A673 (cell line): Measurements from ENCODE around the gene MIEF1. TPM values are rescaled to one million over a fixed set of nuclear protein-coding genes. Genes with fewer than 3 reads are reported as not detected.

Source experiments
- BruUV-seq: library from RNA; stranded (reverse); fragments of 400-500 nt; replicated peaks from 2 replicates; lab custom pipeline; 2021; lab: Mats Ljungman, UMichigan
- CTCF ChIA-PET: fragments of 300-600 bp; sonication (Branson Sonifier 250); formaldehyde crosslinking; loops from one replicate; lab custom pipeline; 2022; ENCODE audit warnings: antibody characterized with exemption; lab: Charles Lee
- POLR2A ChIA-PET: fragments of 300-600 bp; sonication (Branson Sonifier 250); formaldehyde crosslinking; loops from one replicate; lab custom pipeline; 2022; ENCODE audit warnings: antibody characterized with exemption; ENCODE audit not compliant: low non-redundant PET; lab: Charles Lee
- DNase-seq: peaks from one replicate; pipeline ENCODE4 v3.0.0-alpha.2; 2015; ENCODE audit warnings: low spot score
- H3K27ac ChIP-seq: fragments of 200-600 bp; sonication (generic); 2 replicates; pipeline ENCODE4 v1.5.1; 2016; ENCODE audit warnings: mixed run types, low read depth, mild to moderate bottlenecking, mixed read lengths, antibody characterized with exemption, low read length; ENCODE audit not compliant: poor library complexity, severe bottlenecking
- H3K27me3 ChIP-seq: fragments of 200-600 bp; sonication (generic); replicated peaks from 2 replicates; pipeline ENCODE4 v1.6.1; 2017; ENCODE audit warnings: mixed run types, low read depth, mild to moderate bottlenecking, mixed read lengths, antibody characterized with exemption, low read length; ENCODE audit not compliant: insufficient read depth, poor library complexity
- H3K36me3 ChIP-seq: fragments of 200-600 bp; sonication (generic); 2 replicates; pipeline ENCODE4 v1.6.1; 2016; ENCODE audit warnings: mixed run types, mild to moderate bottlenecking, mixed read lengths, antibody characterized with exemption, low read length; ENCODE audit not compliant: insufficient read depth, poor library complexity, severe bottlenecking
- H3K4me1 ChIP-seq: fragments of 200-600 bp; sonication (generic); 2 replicates; pipeline ENCODE4 v1.6.1; 2017; ENCODE audit warnings: mixed run types, mild to moderate bottlenecking, mixed read lengths, antibody characterized with exemption, low read length; ENCODE audit not compliant: insufficient read depth, poor library complexity, severe bottlenecking
- H3K4me3 ChIP-seq: fragments of 200-600 bp; sonication (generic); 2 replicates; pipeline ENCODE4 v1.5.1; 2016; ENCODE audit warnings: low read depth, mixed run types, mild to moderate bottlenecking, mixed read lengths, low read length; ENCODE audit not compliant: poor library complexity, severe bottlenecking
- H3K9me3 ChIP-seq: fragments of 200-600 bp; sonication (generic); 2 replicates; pipeline ENCODE4 v1.6.1; 2016; ENCODE audit warnings: mixed run types, low read depth, mild to moderate bottlenecking, mixed read lengths, antibody characterized with exemption, low read length; ENCODE audit not compliant: poor library complexity, severe bottlenecking
- CTCF ChIP-seq: fragments of 300-800, 200-600 bp; sonication (generic); conservative IDR thresholded peaks from 2 replicates; pipeline ENCODE4 v1.5.1; 2017; ENCODE audit warnings: low read depth, mild to moderate bottlenecking, antibody characterized with exemption, low read length, moderate library complexity, mixed read lengths
- EZH2 ChIP-seq: fragments of 200-600 bp; sonication (generic); IDR thresholded peaks from 2 replicates; pipeline ENCODE4 v1.6.1; 2017; ENCODE audit warnings: borderline replicate concordance, low read depth, mild to moderate bottlenecking, mixed read lengths, antibody characterized with exemption, low read length; ENCODE audit not compliant: poor library complexity, severe bottlenecking
- intact Hi-C: fragments of 100-400 bp; cut with micrococcal nuclease; formaldehyde crosslinking; loops from one replicate; pipeline ENCODE4 v1.10.0; 2022; ENCODE audit not compliant: unreplicated experiment
- total RNA-seq: library from RNA; stranded (reverse); gene quantifications from 2 replicates; pipeline ENCODE4 v1.2.3, GENCODE V29; 2021

The MIEF1 gene
- total RNA-seq, 1 experiment from 2014 or later, result 55.1 TPM

DNA sequence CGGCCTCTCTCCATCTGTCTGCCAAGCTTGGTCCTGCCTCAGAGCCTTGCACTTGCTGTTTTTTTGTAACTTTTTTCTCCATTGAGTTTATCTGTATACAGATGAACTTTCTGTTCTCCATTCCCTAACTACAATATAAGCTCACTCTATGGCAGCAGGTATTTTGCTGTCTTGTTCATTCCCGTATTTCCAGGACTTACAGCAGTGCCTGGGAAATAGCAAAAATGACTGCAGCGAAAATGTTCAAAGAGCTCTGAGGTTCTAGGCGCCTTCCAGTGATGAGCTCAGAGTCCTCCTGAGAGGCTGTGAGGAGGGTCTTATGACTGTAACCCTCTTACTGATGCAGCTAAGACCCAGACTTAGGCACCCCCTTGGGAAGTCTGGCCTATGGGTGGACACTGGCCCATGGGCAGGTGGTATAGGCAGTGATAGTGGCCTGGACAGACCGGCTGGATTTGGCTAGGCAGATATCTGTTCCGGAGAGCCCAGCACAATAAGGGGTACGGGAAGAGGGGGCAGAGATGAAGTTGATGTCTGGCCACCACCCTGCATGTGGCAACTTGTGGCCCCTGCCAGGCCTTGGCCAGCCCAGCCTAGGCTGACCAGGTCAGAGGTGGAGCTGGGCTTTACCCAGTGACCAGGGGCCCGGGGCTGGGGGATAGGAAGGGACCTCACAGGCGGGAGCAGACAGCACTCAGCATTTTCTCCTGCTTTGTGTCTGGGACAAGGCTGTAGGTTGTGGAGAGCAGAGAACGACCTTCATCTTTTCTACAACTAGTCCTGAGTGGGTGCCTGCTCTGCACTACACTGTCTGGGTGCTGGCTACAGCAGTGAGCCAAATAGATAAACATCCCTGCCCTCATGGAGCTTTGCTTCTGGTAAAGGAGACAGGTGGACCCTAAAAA is 22.9 kb downstream of the MIEF1 start:
- intact Hi-C loops, result loop anchor here (5.0 to 10.0 kb wide), 2 partner anchors 130 to 208 kb away; partner anchors contain the start of genes RPL3 and TAB1
- Histone ChIP-seq H3K4me3 (no peak overlapping the region), H3K36me3 (peaks cover 65% of the 10 kb centered on the region), H3K27ac (peak overlapping the region; percentile 30), H3K27me3 (no peaks in the 10 kb centered on the region), H3K4me1 (peaks cover 31% of the 10 kb centered on the region), H3K9me3 (no peaks in the 10 kb centered on the region)
- TF ChIP-seq EZH2 (no peak), CTCF (no peak)
- no TSS peak for BruUV-seq
- no peak for DNase-seq
- CTCF ChIA-PET, result interaction anchor here (1.2 kb wide), 1 partner anchor 519 kb away, joined by 4 read pairs; no protein-coding TSS in a partner anchor
- POLR2A ChIA-PET, result interaction anchor here (0.8 to 1.3 kb wide), 3 partner anchors 10 to 208 kb away, joined by 3 to 4 read pairs (median 3); partner anchors contain the start of gene RPL3

- CTCF ChIA-PET, result no interaction called here
- BruUV-seq, result no TSS peak
Measured at GRCh38 chr22:39525658-39525975, 23.5 kb downstream of the MIEF1 start.

More at GRCh38 chr22:39525658-39525975, 23.5 kb downstream of the MIEF1 start:
- intact Hi-C loops, result loop anchor here (5.0 to 10.0 kb wide), 2 partner anchors 131 to 208 kb away; partner anchors contain the start of genes RPL3 and TAB1
- DNase-seq, result no peak
- H3K9me3 ChIP-seq, result no peaks in the 10 kb centered on the region
- no peaks in the 10 kb centered on the region for H3K27me3 ChIP-seq
- H3K27ac ChIP-seq, result peak overlapping the region; percentile 30
- POLR2A ChIA-PET, result interaction anchor here (0.8 kb wide), 1 partner anchor 209 kb away, joined by 3 read pairs; no protein-coding TSS in a partner anchor
- TF ChIP-seq CTCF (no peak), EZH2 (no peak)
- peaks cover 35% of the 10 kb centered on the region for H3K4me1 ChIP-seq
- H3K36me3 ChIP-seq, result peaks cover 66% of the 10 kb centered on the region
- no peak overlapping the region for H3K4me3 ChIP-seq
